OCI-LY7 (cell line): ENCODE results near the gene TBCB.

Experiments
- EZH2phosphoT487 ChIP-seq: fragments of 200-600 bp; sonication (generic); IDR thresholded peaks from 2 replicates; pipeline ENCODE4 v1.6.1; 2018; ENCODE audit warnings: low read depth, borderline replicate concordance, mild to moderate bottlenecking, mixed run types, antibody characterized with exemption, low read length, moderate library complexity, mixed read lengths
- TF ChIP-seq, protein P1 (sequence below): fragments of 200-600 bp; sonication (generic); conservative IDR thresholded peaks from 2 replicates; pipeline ENCODE4 v1.5.1; 2014; ENCODE audit warnings: mild to moderate bottlenecking, antibody characterized with exemption, low read length, moderate library complexity, mixed read lengths

DNA sequence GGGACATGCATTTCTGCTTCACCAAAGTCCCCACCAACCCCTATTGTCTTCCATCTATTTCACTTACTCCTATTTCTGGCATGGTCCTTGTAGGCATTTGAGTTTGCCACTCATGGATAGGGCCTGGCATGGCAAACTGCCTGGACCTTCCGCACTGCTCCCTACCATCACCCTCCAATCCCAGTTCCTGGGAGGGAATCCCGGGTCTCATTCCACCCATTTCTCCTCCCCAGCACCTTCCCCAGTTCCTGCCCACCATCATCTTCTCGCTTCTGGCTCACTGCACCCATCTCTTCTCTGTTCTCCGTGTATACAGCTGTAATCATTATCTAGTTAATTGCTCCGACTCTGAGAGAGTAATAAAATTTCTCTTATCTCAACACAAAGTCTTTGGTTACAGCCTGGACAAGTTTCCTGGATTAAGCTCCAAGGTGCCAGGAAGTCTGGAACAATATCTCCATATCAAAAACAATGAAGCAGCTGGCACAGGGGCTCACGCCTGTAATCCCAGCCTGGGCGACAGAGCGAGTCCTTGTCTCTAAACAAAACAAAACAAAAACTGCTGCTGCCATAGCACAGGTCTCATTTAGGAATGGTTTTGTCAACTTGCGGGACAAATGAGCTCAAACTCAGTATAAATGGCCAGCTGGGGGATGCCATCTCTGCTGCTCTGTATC is 54.0 kb downstream of the TBCB start:
- TF ChIP-seq, protein P1, sequence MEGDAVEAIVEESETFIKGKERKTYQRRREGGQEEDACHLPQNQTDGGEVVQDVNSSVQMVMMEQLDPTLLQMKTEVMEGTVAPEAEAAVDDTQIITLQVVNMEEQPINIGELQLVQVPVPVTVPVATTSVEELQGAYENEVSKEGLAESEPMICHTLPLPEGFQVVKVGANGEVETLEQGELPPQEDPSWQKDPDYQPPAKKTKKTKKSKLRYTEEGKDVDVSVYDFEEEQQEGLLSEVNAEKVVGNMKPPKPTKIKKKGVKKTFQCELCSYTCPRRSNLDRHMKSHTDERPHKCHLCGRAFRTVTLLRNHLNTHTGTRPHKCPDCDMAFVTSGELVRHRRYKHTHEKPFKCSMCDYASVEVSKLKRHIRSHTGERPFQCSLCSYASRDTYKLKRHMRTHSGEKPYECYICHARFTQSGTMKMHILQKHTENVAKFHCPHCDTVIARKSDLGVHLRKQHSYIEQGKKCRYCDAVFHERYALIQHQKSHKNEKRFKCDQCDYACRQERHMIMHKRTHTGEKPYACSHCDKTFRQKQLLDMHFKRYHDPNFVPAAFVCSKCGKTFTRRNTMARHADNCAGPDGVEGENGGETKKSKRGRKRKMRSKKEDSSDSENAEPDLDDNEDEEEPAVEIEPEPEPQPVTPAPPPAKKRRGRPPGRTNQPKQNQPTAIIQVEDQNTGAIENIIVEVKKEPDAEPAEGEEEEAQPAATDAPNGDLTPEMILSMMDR = no peak
- TF ChIP-seq EZH2phosphoT487 = no peak
